Measurements from ENCODE around the gene ABLIM2. TPM values are rescaled to one million over a fixed set of nuclear protein-coding genes. Genes with fewer than 3 reads are reported as not detected.

The ABLIM2 gene
- polyA plus RNA-seq, 3 donors, result 0.21 TPM; not detected in 2

DNA sequence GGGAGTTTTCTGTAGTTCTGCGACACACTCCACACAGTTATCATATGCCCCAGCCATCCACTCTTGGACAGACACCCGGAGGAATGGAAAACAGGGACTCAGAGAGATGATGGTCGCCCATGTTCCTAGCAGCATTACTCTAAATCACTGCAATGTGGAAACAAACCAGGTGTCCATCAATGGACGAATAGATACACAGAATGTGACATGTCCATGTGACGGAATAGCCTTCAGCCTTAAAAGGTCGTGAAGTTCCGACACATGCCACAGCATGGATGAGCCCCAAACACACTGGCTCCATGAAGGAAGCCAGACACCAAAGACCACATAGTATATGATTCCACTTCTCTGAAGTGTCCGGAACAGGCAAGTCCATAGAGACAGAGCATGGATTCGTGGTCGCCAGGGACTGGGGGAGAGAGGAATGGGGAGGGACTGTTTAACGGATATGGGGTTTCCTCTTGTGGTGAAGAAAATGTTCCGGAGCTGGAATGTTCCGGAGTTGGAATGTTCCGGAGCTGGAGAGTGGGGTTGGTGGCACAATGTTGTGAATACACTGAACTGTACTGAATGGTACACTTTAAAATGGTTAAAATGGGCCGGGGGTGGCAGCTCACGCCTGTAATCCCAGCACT, 190.2 kb downstream of the ABLIM2 start:
- Histone ChIP-seq H2AFZ (ENCODE audit: insufficient read depth, low read depth, low read length, poor library complexity, severe bottlenecking) (no peak overlapping the region), H3K4me1 (ENCODE audit: control insufficient read depth in 1 of 2, insufficient read depth in 2 of 2, low read length in 2 of 2) (no peaks in the 10 kb centered on the region), H3K9me3 (replicated peaks in 1 of 2; ENCODE audit: control insufficient read depth in 1 of 2, insufficient read depth in 1 of 2, low read length in 2 of 2) (no peaks in the 10 kb centered on the region), H3K9ac (ENCODE audit: insufficient read depth, low read length, poor library complexity, severe bottlenecking) (no peak overlapping the region), H3K27ac (ENCODE audit: low read depth in 1 of 2, low read length in 2 of 2) (no peak overlapping the region), H3K79me2 (ENCODE audit: insufficient read depth, low read length) (no peaks in the 10 kb centered on the region), H4K20me1 (ENCODE audit: insufficient read depth, low read length) (no peaks in the 10 kb centered on the region), H3K27me3 (ENCODE audit: control insufficient read depth in 2 of 2, insufficient read depth in 2 of 2, low read length in 2 of 2) (peaks cover 0 to 4% of the 10 kb centered on the region in 2 donors), H3K4me2 (replicated peaks; ENCODE audit: extremely low read depth, low read length, poor library complexity, severe bottlenecking) (no peak overlapping the region), H3K36me3 (replicated peaks in 1 of 2; ENCODE audit: control insufficient read depth in 1 of 2, insufficient read depth in 2 of 2, low read length in 2 of 2) (no peaks in the 10 kb centered on the region), H3K4me3 (replicated peaks in 1 of 3; ENCODE audit: low read depth in 2 of 3, low read length in 3 of 3) (no peak overlapping the region)
- Mint-ChIP-seq H3K27me3 (ENCODE audit: low read depth in 3 of 3) (peaks cover 27 to 35% (median 33%) of the 10 kb centered on the region in 3 donors), H3K27ac (no peak overlapping the region), H3K36me3 (no peaks in the 10 kb centered on the region), H3K4me3 (peak overlapping the region in 1 of 2 donors; percentile 9), H3K4me1 (peaks cover 11% of the 10 kb centered on the region), H3K9me3 (peaks cover 0 to 4% (median 0%) of the 10 kb centered on the region in 7 donors)
- WGBS (ENCODE audit: insufficient coverage), result 52% methylated on average over 11 of the region's 16 CpGs
- intact Hi-C loops (cut with micrococcal nuclease), result no loop called here
- no peak for DNase-seq
- TF ChIP-seq, protein P1, sequence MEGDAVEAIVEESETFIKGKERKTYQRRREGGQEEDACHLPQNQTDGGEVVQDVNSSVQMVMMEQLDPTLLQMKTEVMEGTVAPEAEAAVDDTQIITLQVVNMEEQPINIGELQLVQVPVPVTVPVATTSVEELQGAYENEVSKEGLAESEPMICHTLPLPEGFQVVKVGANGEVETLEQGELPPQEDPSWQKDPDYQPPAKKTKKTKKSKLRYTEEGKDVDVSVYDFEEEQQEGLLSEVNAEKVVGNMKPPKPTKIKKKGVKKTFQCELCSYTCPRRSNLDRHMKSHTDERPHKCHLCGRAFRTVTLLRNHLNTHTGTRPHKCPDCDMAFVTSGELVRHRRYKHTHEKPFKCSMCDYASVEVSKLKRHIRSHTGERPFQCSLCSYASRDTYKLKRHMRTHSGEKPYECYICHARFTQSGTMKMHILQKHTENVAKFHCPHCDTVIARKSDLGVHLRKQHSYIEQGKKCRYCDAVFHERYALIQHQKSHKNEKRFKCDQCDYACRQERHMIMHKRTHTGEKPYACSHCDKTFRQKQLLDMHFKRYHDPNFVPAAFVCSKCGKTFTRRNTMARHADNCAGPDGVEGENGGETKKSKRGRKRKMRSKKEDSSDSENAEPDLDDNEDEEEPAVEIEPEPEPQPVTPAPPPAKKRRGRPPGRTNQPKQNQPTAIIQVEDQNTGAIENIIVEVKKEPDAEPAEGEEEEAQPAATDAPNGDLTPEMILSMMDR (IDR thresholded peaks at IDR 0.05), result no peak

DNA sequence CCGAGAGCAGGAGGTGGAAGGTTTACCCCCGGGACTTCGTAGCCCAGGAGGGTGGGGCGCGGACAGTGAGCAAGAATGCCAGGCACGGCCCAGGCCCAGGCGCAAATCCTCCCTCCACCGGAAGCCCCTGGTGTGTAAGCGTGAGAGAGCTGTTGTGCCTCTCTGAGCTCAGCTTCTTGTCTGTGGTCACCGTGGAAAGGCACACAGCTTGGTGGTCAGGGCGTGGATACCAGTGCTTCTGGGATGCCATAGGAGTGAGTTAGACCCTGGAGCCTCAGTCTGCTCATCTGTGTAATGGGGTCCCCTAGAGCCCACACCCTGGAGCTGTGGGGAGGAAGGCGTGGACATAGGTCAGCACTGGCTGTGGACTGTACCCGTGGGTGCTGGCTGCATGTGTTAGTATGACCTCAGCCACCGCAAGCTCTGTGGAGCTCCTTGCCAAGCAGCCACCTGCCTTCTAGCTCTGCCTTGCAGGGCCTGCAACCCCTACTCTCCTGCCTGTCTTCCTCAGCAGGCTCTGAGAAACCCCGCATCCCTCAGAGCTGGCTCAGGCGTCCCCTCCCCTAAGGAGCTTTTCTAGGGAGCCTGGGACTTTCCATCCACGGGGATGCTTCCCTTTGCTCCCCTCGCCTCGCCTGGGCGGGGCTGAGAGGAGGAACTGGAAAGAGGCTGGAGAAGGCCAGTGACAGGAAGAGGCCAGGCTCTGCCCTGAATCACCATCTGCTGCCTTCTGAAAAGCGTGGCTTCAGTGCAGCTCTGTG, 190.9 kb downstream of the ABLIM2 start:
- Histone ChIP-seq H3K9me3 (replicated peaks in 1 of 2; ENCODE audit: control insufficient read depth in 1 of 2, insufficient read depth in 1 of 2, low read length in 2 of 2) (no peaks in the 10 kb centered on the region), H3K4me1 (ENCODE audit: control insufficient read depth in 1 of 2, insufficient read depth in 2 of 2, low read length in 2 of 2) (no peaks in the 10 kb centered on the region), H2AFZ (ENCODE audit: insufficient read depth, low read depth, low read length, poor library complexity, severe bottlenecking) (no peak overlapping the region), H3K4me3 (replicated peaks in 1 of 3; ENCODE audit: low read depth in 2 of 3, low read length in 3 of 3) (no peak overlapping the region), H3K27me3 (ENCODE audit: control insufficient read depth in 2 of 2, insufficient read depth in 2 of 2, low read length in 2 of 2) (peaks cover 0 to 4% of the 10 kb centered on the region in 2 donors), H3K27ac (ENCODE audit: low read depth in 1 of 2, low read length in 2 of 2) (no peak overlapping the region), H3K79me2 (ENCODE audit: insufficient read depth, low read length) (no peaks in the 10 kb centered on the region), H4K20me1 (ENCODE audit: insufficient read depth, low read length) (no peaks in the 10 kb centered on the region), H3K36me3 (replicated peaks in 1 of 2; ENCODE audit: control insufficient read depth in 1 of 2, insufficient read depth in 2 of 2, low read length in 2 of 2) (no peaks in the 10 kb centered on the region), H3K4me2 (replicated peaks; ENCODE audit: extremely low read depth, low read length, poor library complexity, severe bottlenecking) (no peak overlapping the region), H3K9ac (ENCODE audit: insufficient read depth, low read length, poor library complexity, severe bottlenecking) (no peak overlapping the region)
- H3K27ac Mint-ChIP-seq, result no peak overlapping the region
- 76% methylated on average over 16 of the region's 21 CpGs for WGBS (ENCODE audit: insufficient coverage)
- peaks cover 0 to 4% (median 0%) of the 10 kb centered on the region in 7 donors for H3K9me3 Mint-ChIP-seq
- peaks cover 29 to 33% (median 30%) of the 10 kb centered on the region in 3 donors for H3K27me3 Mint-ChIP-seq (ENCODE audit: low read depth in 3 of 3)
- H3K36me3 Mint-ChIP-seq, result no peaks in the 10 kb centered on the region
- DNase-seq, result no peak
- no peak overlapping the region for H3K4me3 Mint-ChIP-seq
- intact Hi-C loops (cut with micrococcal nuclease), result no loop called here
- peaks cover 11% of the 10 kb centered on the region for H3K4me1 Mint-ChIP-seq
- TF ChIP-seq, protein P1 (IDR thresholded peaks at IDR 0.05), result no peak
